GM12878 (cell line): ENCODE data around the gene UTS2. TPM values are rescaled to one million over a fixed set of nuclear protein-coding genes. Genes with fewer than 3 reads are reported as not detected.

Experiments used
- ATAC-seq: fragments of 200-7000 bp; cut with Tn5 transposase; 3 replicates; pipeline ENCODE4 v1.9.1; 2020; ENCODE audit warnings: mild to moderate bottlenecking, moderate library complexity
- BruUV-seq: library from RNA; stranded (reverse); fragments of 400-500 nt; replicated peaks from 2 replicates; lab custom pipeline; 2021; lab: Mats Ljungman, UMichigan
- CTCF ChIA-PET: fragments of 300-600 bp; sonication (Branson Sonifier 250); formaldehyde crosslinking; extraction: SDS; loops from one replicate; lab custom pipeline; 2021; ENCODE audit warnings: inconsistent platforms; lab: Yijun Ruan, JAX
- POLR2A ChIA-PET: fragments of 350-600 bp; formaldehyde crosslinking; extraction: SDS; loops from one replicate; lab custom pipeline; 2021; ENCODE audit warnings: inconsistent platforms; lab: Charles Lee
- RAD21 ChIA-PET: fragments of 300-600 bp; sonication (Branson Sonifier 250); formaldehyde crosslinking; loops from one replicate; lab custom pipeline; 2023; ENCODE audit warnings: antibody characterized with exemption; ENCODE audit not compliant: unreplicated experiment; lab: Charles Lee
- SMC1A ChIA-PET: fragments of 300-600 bp; sonication (Branson Sonifier 250); formaldehyde crosslinking; loops from one replicate; lab custom pipeline; 2023; ENCODE audit not compliant: unreplicated experiment, uncharacterized antibody; lab: Charles Lee
- DNase-seq: peaks from one replicate; pipeline ENCODE4 v3.0.0-alpha.2; 2011; ENCODE audit warnings: low read depth, low spot score
- FAIRE-seq: peaks from 3 replicates; lab custom pipeline; 2011; peaks lifted over from hg19 to GRCh38; lab: Jason Lieb, UNC
- H2AFZ ChIP-seq: 2 replicates; pipeline ENCODE4 v1.6.0; 2011; ENCODE audit warnings: low read depth, low read length, control low read depth; ENCODE audit not compliant: control insufficient read depth
- H3K27ac ChIP-seq: 2 replicates; pipeline ENCODE4 v1.5.1; 2011; ENCODE audit warnings: control low read depth; ENCODE audit not compliant: control insufficient read depth, insufficient read depth
- H3K27me3 ChIP-seq, 2 experiments: replicated peaks in 1 of 2; 2 replicates each; pipeline versions ENCODE4 v1.6.0 to v1.6.1; 2011; ENCODE audit warnings: low read length in 1 of 2; ENCODE audit not compliant: control insufficient read depth in 2 of 2, insufficient read depth in 2 of 2
- H3K36me3 ChIP-seq, 2 experiments: 2 replicates each; pipeline ENCODE4 v1.5.1; 2011; ENCODE audit warnings: low read length in 1 of 2; ENCODE audit not compliant: control insufficient read depth in 2 of 2, insufficient read depth in 2 of 2
- H3K4me1 ChIP-seq: 2 replicates; pipeline ENCODE4 v1.6.1; 2011; ENCODE audit warnings: mild to moderate bottlenecking, low read length, moderate library complexity, mixed read lengths; ENCODE audit not compliant: control insufficient read depth, insufficient read depth
- H3K4me2 ChIP-seq: 2 replicates; pipeline ENCODE4 v1.6.0; 2011; ENCODE audit warnings: control low read depth; ENCODE audit not compliant: control insufficient read depth, insufficient read depth
- H3K4me3 ChIP-seq: fragments of 200-600 bp; sonication (generic); 2 replicates; pipeline ENCODE4 v1.5.1; 2016
- H3K79me2 ChIP-seq: 2 replicates; pipeline ENCODE4 v1.6.0; 2011; ENCODE audit warnings: low read length; ENCODE audit not compliant: control insufficient read depth, insufficient read depth
- H3K9ac ChIP-seq: 2 replicates; pipeline ENCODE4 v1.8.0; 2011; ENCODE audit warnings: low read length, control low read depth, mixed read lengths; ENCODE audit not compliant: control insufficient read depth, insufficient read depth
- H3K9me3 ChIP-seq: replicated peaks from 3 replicates; pipeline ENCODE4 v1.5.1; 2011; ENCODE audit warnings: mild to moderate bottlenecking, low read length; ENCODE audit not compliant: control insufficient read depth, insufficient read depth
- H4K20me1 ChIP-seq: 2 replicates; pipeline ENCODE4 v1.6.0; 2011; ENCODE audit not compliant: control insufficient read depth, insufficient read depth
- BCL11A ChIP-seq: IDR thresholded peaks from 2 replicates; pipeline ENCODE4 v1.6.1; 2011; ENCODE audit warnings: low read depth, low read length
- BRCA1 ChIP-seq: IDR thresholded peaks from 2 replicates; pipeline ENCODE4 v1.6.1; 2011; ENCODE audit warnings: low read depth, low read length, improper control_type of control experiment
- CTCF ChIP-seq, 3 experiments: IDR thresholded peaks in 2 of 3; conservative IDR thresholded peaks in 1 of 3; 2 replicates each; pipeline ENCODE4 v1.5.1; 2011; ENCODE audit warnings: low read depth in 3 of 3, low read length in 3 of 3, mild to moderate bottlenecking in 3 of 3, control low read depth in 2 of 3, moderate library complexity in 2 of 3, inconsistent platforms in 1 of 3, mixed read lengths in 1 of 3; ENCODE audit not compliant: control insufficient read depth in 2 of 3, insufficient read depth in 1 of 3; ENCODE audit errors: extremely low read depth in 1 of 3
- E4F1 ChIP-seq: fragments of 450-650 bp; IDR thresholded peaks from 2 replicates; pipeline ENCODE4 v1.6.1; 2018; ENCODE audit warnings: borderline replicate concordance, mild to moderate bottlenecking; ENCODE audit not compliant: partially characterized antibody
- FOS ChIP-seq: IDR thresholded peaks from 3 replicates; pipeline ENCODE4 v1.6.1; 2011; ENCODE audit warnings: borderline replicate concordance; ENCODE audit not compliant: insufficient read length; ENCODE audit errors: extremely low read depth
- KAT2A ChIP-seq: conservative IDR thresholded peaks from 2 replicates; pipeline ENCODE4 v1.6.1; 2011; ENCODE audit warnings: low read depth, low read length; ENCODE audit not compliant: control insufficient read depth
- POU2F2 ChIP-seq: IDR thresholded peaks from 3 replicates; pipeline ENCODE4 v1.6.1; 2011; ENCODE audit warnings: low read depth, mild to moderate bottlenecking, low read length, borderline replicate concordance
- RBBP5 ChIP-seq: fragments of 200-600 bp; sonication (generic); conservative IDR thresholded peaks from 2 replicates; pipeline ENCODE4 v1.6.1; 2016
- SMARCA5 ChIP-seq: fragments of 450-650 bp; IDR thresholded peaks from 2 replicates; pipeline ENCODE4 v1.6.1; 2017; ENCODE audit warnings: mild to moderate bottlenecking
- WGBS: methylation state at CpG from one replicate; pipeline ENCODE4 v1.1.6; 2016; ENCODE audit warnings: low lambda C conversion rate; ENCODE audit not compliant: insufficient replicate concordance, insufficient coverage; ENCODE audit errors: missing lambda C conversion rate; 5-methylcytosine and 5-hydroxymethylcytosine counted together
- in situ Hi-C: fragments of 300-500 bp; cut with MboI; formaldehyde crosslinking; loops from 9 replicates; pipeline ENCODE4 v1.14.3; 2018; ENCODE audit warnings: mixed read lengths
- intact Hi-C: fragments of 100-400 bp; cut with micrococcal nuclease; formaldehyde crosslinking; loops from one replicate; pipeline ENCODE4 v1.14.2; 2022; ENCODE audit not compliant: unreplicated experiment
- polyA plus RNA-seq, 11 experiments: library from polyadenylated mRNA; depleted of rRNA in 4 of 11; unstranded in 6 of 11; stranded (reverse) in 5 of 11; fragments of >200 nt; fragmentation: Nextera tagmentation in 4 of 11; fragmentation: Illumina TruSeq in 1 of 11; extraction: Ambion mirVana in 4 of 11; extraction: Trizol in 1 of 11; gene quantifications; 1 replicate in 1 of 11; 2 replicates in 10 of 11; pipeline versions ENCODE4 v1.2.1 to v1.2.3, GENCODE V29; 2011 to 2016; ENCODE audit warnings: inconsistent platforms in 2 of 11, missing spikeins in 2 of 11, low read depth in 1 of 11
- total RNA-seq, 4 experiments: library from RNA; depleted of rRNA in 3 of 4; stranded (reverse); fragments of >200 nt in 3 of 4; fragmentation: Illumina TruSeq in 1 of 4; extraction: Trizol in 1 of 4; gene quantifications; 2 replicates each; pipeline versions ENCODE4 v1.2.1 to v1.2.3, GENCODE V29; 2013 to 2021
- TF ChIP-seq, protein P1 (sequence below): fragments of 450-650 bp; IDR thresholded peaks from 2 replicates; pipeline ENCODE4 v1.6.1; 2017; ENCODE audit warnings: mild to moderate bottlenecking, moderate library complexity
- TF ChIP-seq, protein P2 (sequence below): fragments of 450-650 bp; IDR thresholded peaks from 2 replicates; pipeline ENCODE4 v1.6.1; 2017; ENCODE audit warnings: antibody characterized with exemption, mild to moderate bottlenecking, moderate library complexity

Gene UTS2
- total and polyA plus RNA-seq, 10 of the 15 experiments (the other 5 are each of a cell fraction or from before 2014, with no cell fraction given): not detected

- TF ChIP-seq CTCF (IDR thresholded peaks at IDR 0.05 in 2 of 3, conservative IDR thresholded peaks at IDR 0.05 in 1 of 3; ENCODE audit: control insufficient read depth in 2 of 3, extremely low read depth in 1 of 3, insufficient read depth in 1 of 3, low read depth in 3 of 3, low read length in 3 of 3) (no peak), SMARCA5 (no peak)
- TF ChIP-seq, protein P1, sequence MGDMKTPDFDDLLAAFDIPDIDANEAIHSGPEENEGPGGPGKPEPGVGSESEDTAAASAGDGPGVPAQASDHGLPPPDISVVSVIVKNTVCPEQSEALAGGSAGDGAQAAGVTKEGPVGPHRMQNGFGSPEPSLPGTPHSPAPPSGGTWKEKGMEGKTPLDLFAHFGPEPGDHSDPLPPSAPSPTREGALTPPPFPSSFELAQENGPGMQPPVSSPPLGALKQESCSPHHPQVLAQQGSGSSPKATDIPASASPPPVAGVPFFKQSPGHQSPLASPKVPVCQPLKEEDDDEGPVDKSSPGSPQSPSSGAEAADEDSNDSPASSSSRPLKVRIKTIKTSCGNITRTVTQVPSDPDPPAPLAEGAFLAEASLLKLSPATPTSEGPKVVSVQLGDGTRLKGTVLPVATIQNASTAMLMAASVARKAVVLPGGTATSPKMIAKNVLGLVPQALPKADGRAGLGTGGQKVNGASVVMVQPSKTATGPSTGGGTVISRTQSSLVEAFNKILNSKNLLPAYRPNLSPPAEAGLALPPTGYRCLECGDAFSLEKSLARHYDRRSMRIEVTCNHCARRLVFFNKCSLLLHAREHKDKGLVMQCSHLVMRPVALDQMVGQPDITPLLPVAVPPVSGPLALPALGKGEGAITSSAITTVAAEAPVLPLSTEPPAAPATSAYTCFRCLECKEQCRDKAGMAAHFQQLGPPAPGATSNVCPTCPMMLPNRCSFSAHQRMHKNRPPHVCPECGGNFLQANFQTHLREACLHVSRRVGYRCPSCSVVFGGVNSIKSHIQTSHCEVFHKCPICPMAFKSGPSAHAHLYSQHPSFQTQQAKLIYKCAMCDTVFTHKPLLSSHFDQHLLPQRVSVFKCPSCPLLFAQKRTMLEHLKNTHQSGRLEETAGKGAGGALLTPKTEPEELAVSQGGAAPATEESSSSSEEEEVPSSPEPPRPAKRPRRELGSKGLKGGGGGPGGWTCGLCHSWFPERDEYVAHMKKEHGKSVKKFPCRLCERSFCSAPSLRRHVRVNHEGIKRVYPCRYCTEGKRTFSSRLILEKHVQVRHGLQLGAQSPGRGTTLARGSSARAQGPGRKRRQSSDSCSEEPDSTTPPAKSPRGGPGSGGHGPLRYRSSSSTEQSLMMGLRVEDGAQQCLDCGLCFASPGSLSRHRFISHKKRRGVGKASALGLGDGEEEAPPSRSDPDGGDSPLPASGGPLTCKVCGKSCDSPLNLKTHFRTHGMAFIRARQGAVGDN: no peak
Observed at GRCh38 chr1:7826363-7826762, 26.5 kb downstream of the UTS2 start (continued).

GRCh38 chr1:7824701-7825100, 28.2 kb downstream of the UTS2 start:
- RAD21 ChIA-PET: no interaction called here

More at GRCh38 chr1:7824701-7825100, 28.2 kb downstream of the UTS2 start:
- no peak for ATAC-seq
- ChIA-PET CTCF (no interaction called here), POLR2A (no interaction called here), SMC1A (no interaction called here)
- TF ChIP-seq BRCA1 (no peak), FOS (no peak), KAT2A (no peak), POU2F2 (no peak), E4F1 (no peak), RBBP5 (no peak), BCL11A (no peak)
- TF ChIP-seq, protein P2, sequence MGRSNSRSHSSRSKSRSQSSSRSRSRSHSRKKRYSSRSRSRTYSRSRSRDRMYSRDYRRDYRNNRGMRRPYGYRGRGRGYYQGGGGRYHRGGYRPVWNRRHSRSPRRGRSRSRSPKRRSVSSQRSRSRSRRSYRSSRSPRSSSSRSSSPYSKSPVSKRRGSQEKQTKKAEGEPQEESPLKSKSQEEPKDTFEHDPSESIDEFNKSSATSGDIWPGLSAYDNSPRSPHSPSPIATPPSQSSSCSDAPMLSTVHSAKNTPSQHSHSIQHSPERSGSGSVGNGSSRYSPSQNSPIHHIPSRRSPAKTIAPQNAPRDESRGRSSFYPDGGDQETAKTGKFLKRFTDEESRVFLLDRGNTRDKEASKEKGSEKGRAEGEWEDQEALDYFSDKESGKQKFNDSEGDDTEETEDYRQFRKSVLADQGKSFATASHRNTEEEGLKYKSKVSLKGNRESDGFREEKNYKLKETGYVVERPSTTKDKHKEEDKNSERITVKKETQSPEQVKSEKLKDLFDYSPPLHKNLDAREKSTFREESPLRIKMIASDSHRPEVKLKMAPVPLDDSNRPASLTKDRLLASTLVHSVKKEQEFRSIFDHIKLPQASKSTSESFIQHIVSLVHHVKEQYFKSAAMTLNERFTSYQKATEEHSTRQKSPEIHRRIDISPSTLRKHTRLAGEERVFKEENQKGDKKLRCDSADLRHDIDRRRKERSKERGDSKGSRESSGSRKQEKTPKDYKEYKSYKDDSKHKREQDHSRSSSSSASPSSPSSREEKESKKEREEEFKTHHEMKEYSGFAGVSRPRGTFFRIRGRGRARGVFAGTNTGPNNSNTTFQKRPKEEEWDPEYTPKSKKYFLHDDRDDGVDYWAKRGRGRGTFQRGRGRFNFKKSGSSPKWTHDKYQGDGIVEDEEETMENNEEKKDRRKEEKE: no peak
- in situ Hi-C loops: no loop called here
- no TSS peak for BruUV-seq
- no peaks in the 10 kb centered on the region for H4K20me1 ChIP-seq
- H3K4me1 ChIP-seq: peaks cover 2% of the 10 kb centered on the region
- no peak overlapping the region for H2AFZ ChIP-seq
- H3K4me2 ChIP-seq: no peak overlapping the region
- intact Hi-C loops: no loop called here
- H3K9me3 ChIP-seq: no peaks in the 10 kb centered on the region
- no peak for FAIRE-seq
- no peak overlapping the region for H3K9ac ChIP-seq
- no peaks in the 10 kb centered on the region for H3K79me2 ChIP-seq
- H3K36me3 ChIP-seq: no peaks in the 10 kb centered on the region
- no peaks in the 10 kb centered on the region for H3K27me3 ChIP-seq
- no peak overlapping the region for H3K4me3 ChIP-seq
- no peak overlapping the region for H3K27ac ChIP-seq
- 52% methylated on average over 8 of the region's 8 CpGs for WGBS
- DNase-seq: no peak
